OCI-LY3 (cell line): ENCODE results near the gene NOP9.

Experiments used
- H2AFZ ChIP-seq: fragments of 200-600, 300-600 bp; shearing (Covaris generic); 2 replicates; pipeline ENCODE4 v1.6.0; 2014; ENCODE audit warnings: antibody characterized with exemption, low read depth, low read length
- H3K27ac ChIP-seq: fragments of 200-600, 300-600 bp; sonication (generic); 2 replicates; pipeline ENCODE4 v1.5.1; 2014; ENCODE audit warnings: mild to moderate bottlenecking, low read length, moderate library complexity, mixed read lengths
- H3K27me3 ChIP-seq: fragments of 200-600, 300-600 bp; sonication (generic); 2 replicates; pipeline ENCODE4 v1.6.1; 2014; ENCODE audit warnings: low read depth, low read length, mixed read lengths
- H3K36me3 ChIP-seq: fragments of 200-600, 300-600 bp; sonication (generic); replicated peaks from 2 replicates; pipeline ENCODE3; 2014; ENCODE audit warnings: low read depth, low read length, mixed read lengths
- H3K4me1 ChIP-seq: fragments of 300-600, 200-600 bp; sonication (generic); 2 replicates; pipeline ENCODE4 v1.6.1; 2014; ENCODE audit warnings: low read length, mixed read lengths
- H3K4me2 ChIP-seq: fragments of 200-600, 300-600 bp; sonication (generic); 2 replicates; pipeline ENCODE4 v1.6.1; 2014; ENCODE audit warnings: low read length, mixed read lengths
- H3K4me3 ChIP-seq: fragments of 300-600, 200-600 bp; sonication (generic); 2 replicates; pipeline ENCODE4 v1.5.1; 2014; ENCODE audit warnings: antibody characterized with exemption, mild to moderate bottlenecking, low read length, moderate library complexity
- H3K79me2 ChIP-seq: fragments of 300-600, 200-600 bp; shearing (Covaris generic); 2 replicates; pipeline ENCODE4 v1.6.1; 2014; ENCODE audit warnings: mild to moderate bottlenecking, low read length, mixed read lengths
- H3K9ac ChIP-seq: fragments of 300-600, 200-600 bp; shearing (Covaris generic); 2 replicates; pipeline ENCODE4 v1.6.0; 2014; ENCODE audit warnings: mild to moderate bottlenecking, low read length, moderate library complexity
- H3K9me3 ChIP-seq: fragments of 200-600, 300-600 bp; shearing (Covaris generic); 2 replicates; pipeline ENCODE4 v1.6.1; 2014; ENCODE audit warnings: low read length, mixed read lengths; ENCODE audit not compliant: insufficient read depth
- H4K20me1 ChIP-seq: fragments of 200-600, 300-600 bp; sonication (generic); 2 replicates; pipeline ENCODE4 v1.6.1; 2016; ENCODE audit warnings: low read length, mixed read lengths; ENCODE audit not compliant: insufficient read depth
- EZH2phosphoT487 ChIP-seq: fragments of 200-600 bp; shearing (Covaris generic); IDR thresholded peaks from 2 replicates; pipeline ENCODE4 v1.6.1; 2018; ENCODE audit warnings: antibody characterized with exemption, mixed run types, low read depth
- TF ChIP-seq, protein P1 (sequence below): fragments of 200-600, 300-600 bp; sonication (generic); IDR thresholded peaks from 2 replicates; pipeline ENCODE4 v1.5.1; 2014; ENCODE audit warnings: antibody characterized with exemption, low read length, low read depth

NOP9 gene

GRCh38 chr14:24307575-24308341, 8.1 kb downstream of the NOP9 start, which contains the start of gene CIDEB:
TSS of gene CIDEB (minus strand) at chr14:24307977. CDS start at chr14:24307858, 119 bp downstream.
- Histone ChIP-seq H3K36me3 (peaks cover 38% of the 10 kb centered on the region), H3K4me2 (no peak within 1 kb of the TSS), H4K20me1 (no peaks in the 10 kb centered on the region), H3K79me2 (no peaks in the 10 kb centered on the region), H3K27me3 (no peaks in the 10 kb centered on the region), H3K9me3 (no peaks in the 10 kb centered on the region), H3K4me1 (peaks cover 4% of the 10 kb centered on the region), H3K4me3 (no peak within 1 kb of the TSS), H3K9ac (no peak within 1 kb of the TSS), H3K27ac (peak within 1 kb of the TSS; percentile 17; the same call in 1 of the 2 replicates), H2AFZ (no peak within 1 kb of the TSS)
- TF ChIP-seq, protein P1, sequence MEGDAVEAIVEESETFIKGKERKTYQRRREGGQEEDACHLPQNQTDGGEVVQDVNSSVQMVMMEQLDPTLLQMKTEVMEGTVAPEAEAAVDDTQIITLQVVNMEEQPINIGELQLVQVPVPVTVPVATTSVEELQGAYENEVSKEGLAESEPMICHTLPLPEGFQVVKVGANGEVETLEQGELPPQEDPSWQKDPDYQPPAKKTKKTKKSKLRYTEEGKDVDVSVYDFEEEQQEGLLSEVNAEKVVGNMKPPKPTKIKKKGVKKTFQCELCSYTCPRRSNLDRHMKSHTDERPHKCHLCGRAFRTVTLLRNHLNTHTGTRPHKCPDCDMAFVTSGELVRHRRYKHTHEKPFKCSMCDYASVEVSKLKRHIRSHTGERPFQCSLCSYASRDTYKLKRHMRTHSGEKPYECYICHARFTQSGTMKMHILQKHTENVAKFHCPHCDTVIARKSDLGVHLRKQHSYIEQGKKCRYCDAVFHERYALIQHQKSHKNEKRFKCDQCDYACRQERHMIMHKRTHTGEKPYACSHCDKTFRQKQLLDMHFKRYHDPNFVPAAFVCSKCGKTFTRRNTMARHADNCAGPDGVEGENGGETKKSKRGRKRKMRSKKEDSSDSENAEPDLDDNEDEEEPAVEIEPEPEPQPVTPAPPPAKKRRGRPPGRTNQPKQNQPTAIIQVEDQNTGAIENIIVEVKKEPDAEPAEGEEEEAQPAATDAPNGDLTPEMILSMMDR: peak; percentile 94
- no peak for TF ChIP-seq EZH2phosphoT487

DNA sequence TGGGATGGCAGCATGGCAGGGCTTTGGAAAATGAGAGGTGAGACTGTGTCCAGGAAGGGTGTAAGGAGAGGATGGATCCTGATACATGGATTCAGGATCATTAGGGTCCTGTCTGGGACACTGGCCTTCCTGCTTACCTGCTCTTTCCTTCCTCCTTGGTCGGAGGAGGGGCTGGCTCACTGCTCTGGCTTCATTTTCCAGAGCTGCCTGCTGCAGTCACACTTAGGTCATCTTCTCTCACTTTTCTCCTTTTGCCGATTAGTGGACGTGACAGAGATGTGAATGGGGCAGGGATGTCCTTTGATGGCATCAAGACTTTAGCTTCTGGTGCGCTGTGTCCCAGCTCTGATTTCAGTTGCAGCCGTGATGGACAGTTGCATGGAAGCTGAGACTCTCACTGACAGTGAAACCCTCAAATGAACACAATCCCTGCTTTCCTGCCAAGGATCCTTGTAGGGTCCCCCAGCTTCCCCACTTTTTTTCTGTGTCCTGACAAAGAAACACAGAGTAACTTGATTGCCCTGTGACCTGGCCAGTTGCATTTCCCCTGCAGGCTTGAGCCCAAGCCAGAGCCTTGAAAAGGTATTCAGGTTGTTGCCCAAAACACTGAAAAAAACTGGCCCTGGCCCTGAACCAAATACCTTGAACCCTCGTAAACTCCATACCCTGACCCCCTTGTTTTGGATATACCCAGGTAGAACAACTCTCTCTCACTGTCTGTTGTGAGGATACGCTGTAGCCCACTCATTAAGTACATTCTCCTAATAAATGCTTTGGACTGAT, 8.9 kb downstream of the NOP9 start:
- Histone ChIP-seq H3K27me3 (no peaks in the 10 kb centered on the region), H3K4me3 (no peak overlapping the region), H3K9ac (no peak overlapping the region), H3K4me2 (no peak overlapping the region), H3K79me2 (no peaks in the 10 kb centered on the region), H2AFZ (no peak overlapping the region), H3K4me1 (peaks cover 4% of the 10 kb centered on the region), H3K27ac (no peak overlapping the region), H4K20me1 (no peaks in the 10 kb centered on the region), H3K9me3 (no peaks in the 10 kb centered on the region), H3K36me3 (peaks cover 33% of the 10 kb centered on the region)
- TF ChIP-seq, protein P1: no peak; the same call in 1 of the 2 replicates

- no peak within 1 kb of the TSS for H3K9ac ChIP-seq
- H2AFZ ChIP-seq: no peak within 1 kb of the TSS
- no peak within 1 kb of the TSS for H3K4me3 ChIP-seq
- no peaks in the 10 kb centered on the region for H3K27me3 ChIP-seq
- TF ChIP-seq EZH2phosphoT487: no peak
- TF ChIP-seq, protein P1: no peak
- H3K27ac ChIP-seq: no peak within 1 kb of the TSS
- H3K36me3 ChIP-seq: peaks cover 26% of the 10 kb centered on the region
- H4K20me1 ChIP-seq: no peaks in the 10 kb centered on the region
- no peaks in the 10 kb centered on the region for H3K9me3 ChIP-seq
- H3K4me1 ChIP-seq: peaks cover 4% of the 10 kb centered on the region
- H3K4me2 ChIP-seq: no peak within 1 kb of the TSS
- no peaks in the 10 kb centered on the region for H3K79me2 ChIP-seq
These were observed 10.1 kb downstream of the NOP9 start, which contains the start of gene LTB4R2 for GRCh38 chr14:24309538-24310264. TSS of gene LTB4R2 (plus strand) at chr14:24310140. CDS start at chr14:24310665, 525 bp downstream.
